K562 (cell line): Measurements from ENCODE around the gene BRWD1. TPM values are rescaled to one million over a fixed set of nuclear protein-coding genes. Genes with fewer than 3 reads are reported as not detected.

ENCODE experiments used
- ATAC-seq: fragments of 200-7000 bp; cut with Tn5 transposase; 3 replicates; pipeline ENCODE4 v1.9.1; 2020; ENCODE audit warnings: moderate library complexity
- BruUV-seq: library from RNA; stranded (reverse); fragments of 400-500 nt; replicated peaks from 2 replicates; lab custom pipeline; 2021; lab: Mats Ljungman, UMichigan
- CTCF ChIA-PET: fragments of 300-600 bp; formaldehyde crosslinking; extraction: SDS; loops from one replicate; lab custom pipeline; 2021; ENCODE audit warnings: low intra/inter-chr PET ratio; lab: Yijun Ruan, JAX
- POLR2A ChIA-PET: fragments of 300-600, 350-650 bp; sonication (Branson Sonifier 250); formaldehyde crosslinking; extraction: SDS; loops from one replicate; lab custom pipeline; 2021; ENCODE audit warnings: antibody characterized with exemption, inconsistent platforms; lab: Yijun Ruan, JAX
- DNase-seq, 4 experiments: peaks; one replicate each; pipeline versions ENCODE4 v3.0.0 to v3.0.0-alpha.2; 2011 to 2018; ENCODE audit warnings: low spot score in 3 of 4, mixed read lengths in 3 of 4; ENCODE audit errors: extremely low read depth in 1 of 4
- FAIRE-seq: peaks from 2 replicates; lab custom pipeline; 2011; peaks lifted over from hg19 to GRCh38; lab: Jason Lieb, UNC
- H2AFZ ChIP-seq: 2 replicates; pipeline ENCODE4 v1.6.0; 2011; ENCODE audit warnings: low read depth, low read length, control low read depth, inconsistent platforms
- H3K27ac ChIP-seq: fragments of 200-600 bp; 3 replicates; pipeline ENCODE4 v1.8.0; 2011; ENCODE audit warnings: low read depth, mild to moderate bottlenecking, control low read depth, inconsistent platforms, low read length, moderate library complexity, mixed read lengths; ENCODE audit errors: extremely low read depth
- H3K27me3 ChIP-seq, 2 experiments: fragments of 300-600 bp in 1 of 2; 2 replicates in 1 of 2; 3 replicates in 1 of 2; pipeline versions ENCODE4 v1.6.0 to v1.8.0; 2011; ENCODE audit warnings: inconsistent platforms in 2 of 2, low read length in 2 of 2, mild to moderate bottlenecking in 1 of 2, mixed read lengths in 1 of 2, moderate library complexity in 1 of 2; ENCODE audit not compliant: control insufficient read depth in 2 of 2, insufficient read depth in 2 of 2
- H3K36me3 ChIP-seq: fragments of 300-600 bp; 3 replicates; pipeline ENCODE4 v1.8.0; 2011; ENCODE audit warnings: mild to moderate bottlenecking, low read length, inconsistent platforms; ENCODE audit not compliant: control insufficient read depth, insufficient read depth
- H3K4me1 ChIP-seq, 2 experiments: fragments of 200-600 bp in 1 of 2; replicated peaks in 1 of 2; 2 replicates in 1 of 2; 3 replicates in 1 of 2; pipeline versions ENCODE4 v1.5.1 to v1.8.0; 2011; ENCODE audit warnings: inconsistent platforms in 2 of 2, low read length in 2 of 2, mild to moderate bottlenecking in 1 of 2, mixed read lengths in 1 of 2, moderate library complexity in 1 of 2; ENCODE audit not compliant: control insufficient read depth in 2 of 2, insufficient read depth in 2 of 2
- H3K4me2 ChIP-seq: 2 replicates; pipeline ENCODE4 v1.6.1; 2011; ENCODE audit warnings: low read length, control low read depth, inconsistent platforms, mixed read lengths; ENCODE audit not compliant: insufficient read depth
- H3K4me3 ChIP-seq: fragments of 200-600 bp; sonication (generic), shearing (Covaris generic); 2 replicates; pipeline ENCODE4 v1.5.1; 2016; ENCODE audit warnings: control low read depth, inconsistent platforms
- H3K79me2 ChIP-seq: fragments of 200-600 bp; 3 replicates; pipeline ENCODE4 v1.8.0; 2011; ENCODE audit warnings: low read length, inconsistent platforms; ENCODE audit not compliant: control insufficient read depth, insufficient read depth
- H3K9ac ChIP-seq, 2 experiments: 2 replicates each; pipeline versions ENCODE4 v1.6.0 to v1.6.1; 2011; ENCODE audit warnings: low read depth in 2 of 2, low read length in 2 of 2, control low read depth in 1 of 2, inconsistent platforms in 1 of 2, mild to moderate bottlenecking in 1 of 2, mixed read lengths in 1 of 2; ENCODE audit not compliant: insufficient read depth in 1 of 2
- H3K9me1 ChIP-seq: one replicate; pipeline ENCODE4 v1.6.0; 2011; ENCODE audit warnings: inconsistent platforms, mild to moderate bottlenecking, low read length, moderate library complexity; ENCODE audit not compliant: control insufficient read depth, insufficient read depth
- H3K9me3 ChIP-seq: replicated peaks from 2 replicates; pipeline ENCODE4 v1.5.1; 2011; ENCODE audit warnings: low read depth, low read length, inconsistent platforms; ENCODE audit not compliant: control insufficient read depth, insufficient read depth
- H4K20me1 ChIP-seq: replicated peaks from 2 replicates; pipeline ENCODE4 v1.6.1; 2011; ENCODE audit warnings: low read length, inconsistent platforms, mixed read lengths; ENCODE audit not compliant: control insufficient read depth, insufficient read depth
- CEBPB ChIP-seq: fragments of 450-650 bp; IDR thresholded peaks from 2 replicates; pipeline ENCODE4 v1.6.1; 2016; ENCODE audit warnings: missing genetic modification characterization, missing compliant biosample characterization
- ERF ChIP-seq: fragments of 450-650 bp; formaldehyde crosslinking; IDR thresholded peaks from 2 replicates; pipeline ENCODE4 v1.4.0; 2020; ENCODE audit warnings: mild to moderate bottlenecking, mixed read lengths
- GTF2F1 ChIP-seq: IDR thresholded peaks from 2 replicates; pipeline ENCODE4 v1.6.1; 2011; ENCODE audit warnings: low read depth, low read length, improper control_type of control experiment
- HIVEP1 ChIP-seq: fragments of 250-450 bp; sonication (Bioruptor Pico); IDR thresholded peaks from 2 replicates; pipeline ENCODE4 v1.4.0; 2020; ENCODE audit warnings: mild to moderate bottlenecking
- HSF4 ChIP-seq: fragments of 250-450 bp; sonication (Bioruptor Pico); IDR thresholded peaks from 2 replicates; pipeline ENCODE4 v2.1.2; 2022; ENCODE audit warnings: mild to moderate bottlenecking, moderate library complexity, borderline replicate concordance
- RBM15 ChIP-seq: fragments of 200-400 bp; formaldehyde crosslinking; IDR thresholded peaks from 2 replicates; pipeline ENCODE4 v1.6.1; 2018; ENCODE audit warnings: mild to moderate bottlenecking, low read length, moderate library complexity; ENCODE audit not compliant: insufficient read depth
- RNF2 ChIP-seq: sonication (generic); IDR thresholded peaks from 2 replicates; pipeline ENCODE4 v1.6.1; 2016
- ZKSCAN3 ChIP-seq: fragments of 250-450 bp; sonication (Bioruptor Pico); IDR thresholded peaks from 2 replicates; pipeline ENCODE4 v1.4.0; 2020
- ZNF175 ChIP-seq: fragments of 200-800 bp; sonication (Bioruptor generic); IDR thresholded peaks from 2 replicates; pipeline ENCODE4 v1.6.1; 2016; ENCODE audit warnings: low read depth, mild to moderate bottlenecking, missing genetic modification characterization, missing compliant biosample characterization
- ZNF347 ChIP-seq: fragments of 450-650 bp; formaldehyde crosslinking; IDR thresholded peaks from 2 replicates; pipeline ENCODE4 v1.4.0; 2020; ENCODE audit warnings: low read depth, mild to moderate bottlenecking, moderate library complexity
- WGBS: fragments of 100-300 bp; shearing (Covaris generic); methylation state at CpG from one replicate; pipeline ENCODE4 v1.1.6; 2016; ENCODE audit warnings: low coverage, mixed read lengths; ENCODE audit not compliant: insufficient coverage; ENCODE audit errors: missing lambda C conversion rate; 5-methylcytosine and 5-hydroxymethylcytosine counted together
- in situ Hi-C: fragments of 300-500 bp; cut with MboI; formaldehyde crosslinking; loops from 4 replicates; pipeline ENCODE4 v1.15.0; 2018; ENCODE audit warnings: inconsistent platforms, mixed read lengths
- intact Hi-C: fragments of 100-400 bp; cut with micrococcal nuclease; formaldehyde crosslinking; loops from 2 replicates; pipeline ENCODE4 v1.14.2; 2022
- polyA plus RNA-seq, 8 experiments: library from polyadenylated mRNA; depleted of rRNA in 4 of 8; stranded (reverse) in 5 of 8; unstranded in 3 of 8; fragments of >200 nt; fragmentation: Nextera tagmentation in 2 of 8; fragmentation: Illumina TruSeq in 1 of 8; extraction: Ambion mirVana in 2 of 8; extraction: Trizol in 1 of 8; gene quantifications; 2 replicates each; pipeline versions ENCODE4 v1.2.1 to v1.2.3, GENCODE V29; 2011 to 2014; ENCODE audit warnings: inconsistent platforms in 1 of 8, missing spikeins in 1 of 8
- total RNA-seq, 7 experiments: library from RNA; depleted of rRNA in 6 of 7; stranded (reverse); fragments of >200 nt in 6 of 7; fragmentation: Illumina TruSeq in 2 of 7; extraction: Trizol in 2 of 7; gene quantifications; 2 replicates each; pipeline versions ENCODE4 v1.2.1 to v1.2.3, GENCODE V29; 2011 to 2021; ENCODE audit warnings: low replicate concordance in 1 of 7
- TF ChIP-seq, protein P1 (sequence below): fragments of 450-650 bp; IDR thresholded peaks from 2 replicates; pipeline ENCODE4 v1.6.1; 2016; ENCODE audit warnings: missing biosample characterization, missing genetic modification characterization
- TF ChIP-seq, protein P2 (sequence below): fragments of 250-450 bp; sonication (Bioruptor Pico); IDR thresholded peaks from 2 replicates; pipeline ENCODE4 v1.5.0; 2021
- TF ChIP-seq, protein P3 (sequence below): fragments of 450-650 bp; IDR thresholded peaks from 2 replicates; pipeline ENCODE4 v1.7.1; 2018; ENCODE audit warnings: mild to moderate bottlenecking, low read depth; ENCODE audit not compliant: partially characterized antibody

Gene BRWD1
- total and polyA plus RNA-seq, 9 of the 15 experiments (the other 6 are each of a cell fraction or from before 2014, with no cell fraction given): 10.1 to 60.2 (median 34.1) TPM

DNA sequence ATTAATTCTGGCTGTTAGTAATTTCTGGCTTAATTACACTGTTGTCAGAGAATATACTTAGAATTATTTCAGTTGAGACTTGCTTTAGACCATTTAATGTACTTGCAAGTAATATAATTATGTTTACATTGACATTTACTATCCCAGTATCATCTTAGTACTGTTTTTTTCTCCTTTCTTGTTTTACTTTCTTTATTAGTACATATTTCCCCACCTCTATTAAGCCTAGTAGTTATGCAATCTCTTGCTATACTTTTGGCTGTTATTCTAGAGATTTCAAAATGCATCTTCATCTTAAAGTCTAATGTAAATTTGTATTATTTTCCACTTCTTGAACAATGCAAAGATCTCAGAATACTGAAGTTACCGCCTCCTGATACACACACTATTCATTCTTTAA lies 24.4 kb downstream of the BRWD1 start:
- no TSS peak for BruUV-seq
- WGBS: 88% methylated on average over 1 of the region's 1 CpG
- Histone ChIP-seq H4K20me1 (no peaks in the 10 kb centered on the region), H3K27me3 (no peaks in the 10 kb centered on the region), H3K4me1 (no peaks in the 10 kb centered on the region), H3K4me3 (no peak overlapping the region), H2AFZ (no peak overlapping the region), H3K36me3 (peaks cover 82% of the 10 kb centered on the region), H3K79me2 (peaks cover 12% of the 10 kb centered on the region; the same call in 2 of the 3 replicates), H3K4me2 (no peak overlapping the region), H3K9ac (no peak overlapping the region), H3K27ac (no peak overlapping the region), H3K9me1 (no peaks in the 10 kb centered on the region), H3K9me3 (no peaks in the 10 kb centered on the region; the same call in 1 of the 2 replicates)
- TF ChIP-seq, protein P1, sequence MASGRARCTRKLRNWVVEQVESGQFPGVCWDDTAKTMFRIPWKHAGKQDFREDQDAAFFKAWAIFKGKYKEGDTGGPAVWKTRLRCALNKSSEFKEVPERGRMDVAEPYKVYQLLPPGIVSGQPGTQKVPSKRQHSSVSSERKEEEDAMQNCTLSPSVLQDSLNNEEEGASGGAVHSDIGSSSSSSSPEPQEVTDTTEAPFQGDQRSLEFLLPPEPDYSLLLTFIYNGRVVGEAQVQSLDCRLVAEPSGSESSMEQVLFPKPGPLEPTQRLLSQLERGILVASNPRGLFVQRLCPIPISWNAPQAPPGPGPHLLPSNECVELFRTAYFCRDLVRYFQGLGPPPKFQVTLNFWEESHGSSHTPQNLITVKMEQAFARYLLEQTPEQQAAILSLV (tag): no peak
- TF ChIP-seq ZNF347 (CRISPR knock-in tag): no peak
- 0 out of 2 replicates have a peak, but pooled peaks have one; percentile 26 for TF ChIP-seq CEBPB
- no peak for TF ChIP-seq RNF2
- no peak for TF ChIP-seq ZKSCAN3
- FAIRE-seq (no peak), DNase-seq (no peak), ATAC-seq (no peak)
- intact Hi-C loops: no loop called here
- ChIA-PET CTCF (no interaction called here), POLR2A (interaction anchor here (1.6 kb wide), 1 partner anchor 24 kb away, joined by 3 read pairs; no protein-coding TSS in a partner anchor)
- in situ Hi-C loops: no loop called here

- H3K27ac ChIP-seq: no peak overlapping the region
- intact Hi-C loops (no loop called here), in situ Hi-C loops (no loop called here)
- no peaks in the 10 kb centered on the region for H3K9me3 ChIP-seq
- H3K4me2 ChIP-seq: no peak overlapping the region
- no peak overlapping the region for H2AFZ ChIP-seq
- no peak for TF ChIP-seq HSF4
- no peak for TF ChIP-seq GTF2F1
- TF ChIP-seq RBM15: no peak
- TF ChIP-seq HIVEP1 (CRISPR knock-in tag): no peak
- TF ChIP-seq ZNF175: no peak
- no peak for TF ChIP-seq ERF (CRISPR knock-in tag)
- TF ChIP-seq, protein P2, sequence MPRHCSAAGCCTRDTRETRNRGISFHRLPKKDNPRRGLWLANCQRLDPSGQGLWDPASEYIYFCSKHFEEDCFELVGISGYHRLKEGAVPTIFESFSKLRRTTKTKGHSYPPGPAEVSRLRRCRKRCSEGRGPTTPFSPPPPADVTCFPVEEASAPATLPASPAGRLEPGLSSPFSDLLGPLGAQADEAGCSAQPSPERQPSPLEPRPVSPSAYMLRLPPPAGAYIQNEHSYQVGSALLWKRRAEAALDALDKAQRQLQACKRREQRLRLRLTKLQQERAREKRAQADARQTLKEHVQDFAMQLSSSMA: no peak
- TF ChIP-seq, protein P3, sequence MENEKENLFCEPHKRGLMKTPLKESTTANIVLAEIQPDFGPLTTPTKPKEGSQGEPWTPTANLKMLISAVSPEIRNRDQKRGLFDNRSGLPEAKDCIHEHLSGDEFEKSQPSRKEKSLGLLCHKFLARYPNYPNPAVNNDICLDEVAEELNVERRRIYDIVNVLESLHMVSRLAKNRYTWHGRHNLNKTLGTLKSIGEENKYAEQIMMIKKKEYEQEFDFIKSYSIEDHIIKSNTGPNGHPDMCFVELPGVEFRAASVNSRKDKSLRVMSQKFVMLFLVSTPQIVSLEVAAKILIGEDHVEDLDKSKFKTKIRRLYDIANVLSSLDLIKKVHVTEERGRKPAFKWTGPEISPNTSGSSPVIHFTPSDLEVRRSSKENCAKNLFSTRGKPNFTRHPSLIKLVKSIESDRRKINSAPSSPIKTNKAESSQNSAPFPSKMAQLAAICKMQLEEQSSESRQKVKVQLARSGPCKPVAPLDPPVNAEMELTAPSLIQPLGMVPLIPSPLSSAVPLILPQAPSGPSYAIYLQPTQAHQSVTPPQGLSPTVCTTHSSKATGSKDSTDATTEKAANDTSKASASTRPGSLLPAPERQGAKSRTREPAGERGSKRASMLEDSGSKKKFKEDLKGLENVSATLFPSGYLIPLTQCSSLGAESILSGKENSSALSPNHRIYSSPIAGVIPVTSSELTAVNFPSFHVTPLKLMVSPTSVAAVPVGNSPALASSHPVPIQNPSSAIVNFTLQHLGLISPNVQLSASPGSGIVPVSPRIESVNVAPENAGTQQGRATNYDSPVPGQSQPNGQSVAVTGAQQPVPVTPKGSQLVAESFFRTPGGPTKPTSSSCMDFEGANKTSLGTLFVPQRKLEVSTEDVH: no peak
- no peaks in the 10 kb centered on the region for H4K20me1 ChIP-seq
- no TSS peak for BruUV-seq
- no peaks in the 10 kb centered on the region for H3K4me1 ChIP-seq
- ChIA-PET POLR2A (interaction anchor here (0.7 to 1.2 kb wide), 6 partner anchors 9 to 99 kb away, joined by 3 to 4 read pairs (median 3); partner anchors contain the start of gene BRWD1), CTCF (no interaction called here)
- H3K4me3 ChIP-seq: no peak overlapping the region
- H3K9me1 ChIP-seq: no peaks in the 10 kb centered on the region
- H3K9ac ChIP-seq: no peak overlapping the region
- peaks cover 70% of the 10 kb centered on the region for H3K36me3 ChIP-seq
- FAIRE-seq: no peak
- H3K79me2 ChIP-seq: no peaks in the 10 kb centered on the region; the same call in 2 of the 3 replicates
- no peak for DNase-seq
- WGBS: 93% methylated on average over 6 of the region's 6 CpGs
- no peaks in the 10 kb centered on the region for H3K27me3 ChIP-seq
- no peak for ATAC-seq
Measured at GRCh38 chr21:39282911-39283310, 30.5 kb downstream of the BRWD1 start.
